OCI-LY7 (cell line): ENCODE measurements around the gene SFI1. TPM values are rescaled to one million over a fixed set of nuclear protein-coding genes. Genes with fewer than 3 reads are reported as not detected.

ENCODE experiments used
- BruUV-seq: library from RNA; stranded (reverse); fragments of 400-500 nt; replicated peaks from 2 replicates; lab custom pipeline; 2021; lab: Mats Ljungman, UMichigan
- CTCF ChIA-PET: fragments of 300-600 bp; sonication (Branson Sonifier 250); formaldehyde crosslinking; loops from one replicate; lab custom pipeline; 2022; ENCODE audit warnings: antibody characterized with exemption; ENCODE audit not compliant: unreplicated experiment; lab: Charles Lee
- POLR2A ChIA-PET: fragments of 300-600 bp; sonication (Branson Sonifier 250); formaldehyde crosslinking; loops from one replicate; lab custom pipeline; 2022; ENCODE audit warnings: antibody characterized with exemption; lab: Charles Lee
- DNase-seq: peaks from one replicate; pipeline ENCODE4 v3.0.0-alpha.2; 2015; ENCODE audit warnings: low spot score
- H2AFZ ChIP-seq: fragments of 200-600 bp; sonication (generic), shearing (Covaris generic); 2 replicates; pipeline ENCODE4 v1.6.1; 2014; ENCODE audit warnings: mild to moderate bottlenecking, antibody characterized with exemption, low read length, moderate library complexity
- H3K27ac ChIP-seq: fragments of 200-600 bp; sonication (generic); 2 replicates; pipeline ENCODE4 v1.5.1; 2014; ENCODE audit warnings: mixed run types, low read depth, mild to moderate bottlenecking, moderate library complexity, low read length, inconsistent platforms; ENCODE audit not compliant: poor library complexity, severe bottlenecking
- H3K36me3 ChIP-seq: fragments of 200-600 bp; sonication (generic); 2 replicates; pipeline ENCODE4 v1.6.1; 2014; ENCODE audit warnings: mild to moderate bottlenecking, antibody characterized with exemption, low read length, moderate library complexity, mixed read lengths; ENCODE audit not compliant: insufficient read depth
- H3K4me1 ChIP-seq: fragments of 200-600 bp; sonication (generic); 2 replicates; pipeline ENCODE4 v1.5.1; 2014; ENCODE audit warnings: mild to moderate bottlenecking, low read length; ENCODE audit not compliant: insufficient read depth, poor library complexity, severe bottlenecking
- H3K4me2 ChIP-seq: fragments of 200-600 bp; sonication (generic); 2 replicates; pipeline ENCODE4 v1.6.1; 2014; ENCODE audit warnings: mild to moderate bottlenecking, low read length
- H3K4me3 ChIP-seq: fragments of 200-600 bp; sonication (generic); 2 replicates; pipeline ENCODE4 v1.5.1; 2014; ENCODE audit warnings: mild to moderate bottlenecking, low read depth, low read length; ENCODE audit not compliant: poor library complexity, severe bottlenecking
- H3K79me2 ChIP-seq: fragments of 200-600 bp; sonication (generic); 2 replicates; pipeline ENCODE4 v1.6.1; 2016; ENCODE audit warnings: low read depth, mild to moderate bottlenecking, low read length, moderate library complexity, mixed read lengths; ENCODE audit not compliant: insufficient read depth
- H3K9me2 ChIP-seq: fragments of 200-600 bp; sonication (generic); 2 replicates; pipeline ENCODE4 v1.6.1; 2016; ENCODE audit warnings: mild to moderate bottlenecking, low read length, mixed read lengths; ENCODE audit not compliant: insufficient read depth
- H3K9me3 ChIP-seq: fragments of 200-600 bp; sonication (generic); 2 replicates; pipeline ENCODE4 v1.6.1; 2014; ENCODE audit warnings: mild to moderate bottlenecking, mixed run types, low read length, mixed read lengths
- H4K20me1 ChIP-seq: fragments of 200-600 bp; sonication (generic); 2 replicates; pipeline ENCODE4 v1.6.1; 2014; ENCODE audit warnings: mild to moderate bottlenecking, antibody characterized with exemption, low read length, moderate library complexity, mixed read lengths; ENCODE audit not compliant: insufficient read depth
- EZH2phosphoT487 ChIP-seq: fragments of 200-600 bp; sonication (generic); IDR thresholded peaks from 2 replicates; pipeline ENCODE4 v1.6.1; 2018; ENCODE audit warnings: low read depth, borderline replicate concordance, mild to moderate bottlenecking, mixed run types, antibody characterized with exemption, low read length, moderate library complexity, mixed read lengths
- intact Hi-C: fragments of 100-400 bp; cut with micrococcal nuclease; formaldehyde crosslinking; loops from one replicate; pipeline ENCODE4 v1.10.0; 2022; ENCODE audit not compliant: unreplicated experiment
- total RNA-seq, 2 experiments: library from RNA; depleted of rRNA in 1 of 2; stranded (reverse); fragments of >200 nt in 1 of 2; shearing (Covaris generic) in 1 of 2; gene quantifications; 2 replicates each; pipeline ENCODE4 v1.2.3, GENCODE V29; 2014 to 2022
- TF ChIP-seq, protein P1 (sequence below): fragments of 200-600 bp; sonication (generic); conservative IDR thresholded peaks from 2 replicates; pipeline ENCODE4 v1.5.1; 2014; ENCODE audit warnings: mild to moderate bottlenecking, antibody characterized with exemption, low read length, moderate library complexity, mixed read lengths

Gene SFI1
- total RNA-seq, 2 experiments from 2014 or later = 72.6 to 132 TPM

DNA sequence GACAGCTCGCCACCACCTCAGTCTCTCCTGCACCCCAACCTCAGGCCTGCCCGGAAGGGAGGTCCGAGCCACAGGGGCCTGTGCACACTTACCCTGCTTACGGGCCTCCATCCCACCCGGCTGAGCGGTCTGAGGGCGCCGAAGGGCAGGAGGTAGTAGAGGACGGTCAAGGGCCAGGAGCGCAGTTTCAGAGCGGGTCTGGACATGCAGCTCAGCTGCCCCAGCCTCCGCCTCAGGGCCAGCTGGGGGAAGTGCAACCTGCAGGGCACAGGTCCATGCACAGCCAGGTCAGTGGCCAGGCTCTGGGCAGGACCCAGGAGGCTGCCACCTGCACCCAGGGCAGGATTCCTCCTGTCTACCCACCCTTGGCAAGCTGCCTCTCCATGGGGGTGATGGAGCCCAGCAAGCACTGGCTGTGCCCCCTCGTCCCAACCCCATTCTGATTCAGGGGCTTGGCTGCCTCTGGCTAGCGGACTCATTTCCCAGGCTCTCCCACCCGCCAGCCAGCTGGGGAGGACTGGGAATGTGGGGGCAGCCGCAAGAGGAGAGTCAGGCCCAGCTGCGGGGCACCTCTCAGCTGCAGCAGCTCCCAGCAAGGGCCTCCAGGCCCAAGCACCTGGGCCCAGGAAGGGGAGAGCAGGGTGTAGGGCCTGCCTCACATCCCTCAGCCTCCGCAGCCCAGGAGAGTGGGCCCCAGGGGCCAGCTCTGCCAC is 127.4 kb downstream of the SFI1 start:
- no peak overlapping the region for H3K4me2 ChIP-seq

DNA sequence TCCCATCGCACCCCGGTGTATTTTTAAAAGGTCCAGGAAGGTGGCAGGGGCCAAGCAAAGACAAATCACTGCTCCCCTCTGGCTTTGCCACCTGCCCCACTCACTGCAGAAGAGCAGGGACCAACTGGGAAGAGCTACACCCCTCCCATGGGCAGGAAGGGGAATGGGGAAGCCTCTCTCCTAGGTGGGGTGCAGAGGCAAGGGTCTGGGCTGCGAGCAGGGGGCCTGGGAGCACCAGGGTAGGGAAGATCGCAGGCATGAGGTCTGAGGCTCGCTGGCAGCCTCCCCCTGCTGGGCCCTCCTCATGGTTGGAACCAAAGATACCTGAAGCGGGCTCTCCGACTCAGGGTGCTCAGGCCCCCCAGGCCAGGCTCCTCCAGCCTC is 128.9 kb downstream of the SFI1 start:
- Histone ChIP-seq H3K27ac (no peak overlapping the region), H3K4me1 (peaks cover 40% of the 10 kb centered on the region), H2AFZ (no peak overlapping the region), H3K36me3 (peaks cover 41% of the 10 kb centered on the region), H3K4me3 (no peak overlapping the region), H3K9me3 (no peaks in the 10 kb centered on the region), H4K20me1 (no peaks in the 10 kb centered on the region), H3K79me2 (peaks cover 24% of the 10 kb centered on the region; the same call in 1 of the 2 replicates), H3K4me2 (no peak overlapping the region), H3K9me2 (no peaks in the 10 kb centered on the region)
- no peak for DNase-seq
- intact Hi-C loops = no loop called here
- no peak for TF ChIP-seq EZH2phosphoT487
- TF ChIP-seq, protein P1, sequence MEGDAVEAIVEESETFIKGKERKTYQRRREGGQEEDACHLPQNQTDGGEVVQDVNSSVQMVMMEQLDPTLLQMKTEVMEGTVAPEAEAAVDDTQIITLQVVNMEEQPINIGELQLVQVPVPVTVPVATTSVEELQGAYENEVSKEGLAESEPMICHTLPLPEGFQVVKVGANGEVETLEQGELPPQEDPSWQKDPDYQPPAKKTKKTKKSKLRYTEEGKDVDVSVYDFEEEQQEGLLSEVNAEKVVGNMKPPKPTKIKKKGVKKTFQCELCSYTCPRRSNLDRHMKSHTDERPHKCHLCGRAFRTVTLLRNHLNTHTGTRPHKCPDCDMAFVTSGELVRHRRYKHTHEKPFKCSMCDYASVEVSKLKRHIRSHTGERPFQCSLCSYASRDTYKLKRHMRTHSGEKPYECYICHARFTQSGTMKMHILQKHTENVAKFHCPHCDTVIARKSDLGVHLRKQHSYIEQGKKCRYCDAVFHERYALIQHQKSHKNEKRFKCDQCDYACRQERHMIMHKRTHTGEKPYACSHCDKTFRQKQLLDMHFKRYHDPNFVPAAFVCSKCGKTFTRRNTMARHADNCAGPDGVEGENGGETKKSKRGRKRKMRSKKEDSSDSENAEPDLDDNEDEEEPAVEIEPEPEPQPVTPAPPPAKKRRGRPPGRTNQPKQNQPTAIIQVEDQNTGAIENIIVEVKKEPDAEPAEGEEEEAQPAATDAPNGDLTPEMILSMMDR = no peak
- ChIA-PET CTCF (no interaction called here), POLR2A (interaction anchor here (0.6 kb wide), 1 partner anchor 208 kb away, joined by 3 read pairs; no protein-coding TSS in a partner anchor)
- no TSS peak for BruUV-seq

More for the DNA sequence above, 127.4 kb downstream of the SFI1 start:
- H3K9me3 ChIP-seq = no peaks in the 10 kb centered on the region
- H4K20me1 ChIP-seq = no peaks in the 10 kb centered on the region
- no peak overlapping the region for H3K4me3 ChIP-seq
- TF ChIP-seq, protein P1 = no peak
- no peak for TF ChIP-seq EZH2phosphoT487
- H2AFZ ChIP-seq = no peak overlapping the region
- H3K4me1 ChIP-seq = peaks cover 27% of the 10 kb centered on the region
- no TSS peak for BruUV-seq
- POLR2A ChIA-PET = no interaction called here
- H3K36me3 ChIP-seq = peaks cover 47% of the 10 kb centered on the region
- DNase-seq = no peak
- H3K79me2 ChIP-seq = peaks cover 17% of the 10 kb centered on the region; the same call in 1 of the 2 replicates
- no peak overlapping the region for H3K27ac ChIP-seq
- CTCF ChIA-PET = no interaction called here
- intact Hi-C loops = no loop called here
- H3K9me2 ChIP-seq = no peaks in the 10 kb centered on the region
